ENCODE measurements around the gene MYO3A.

Gene MYO3A

DNA sequence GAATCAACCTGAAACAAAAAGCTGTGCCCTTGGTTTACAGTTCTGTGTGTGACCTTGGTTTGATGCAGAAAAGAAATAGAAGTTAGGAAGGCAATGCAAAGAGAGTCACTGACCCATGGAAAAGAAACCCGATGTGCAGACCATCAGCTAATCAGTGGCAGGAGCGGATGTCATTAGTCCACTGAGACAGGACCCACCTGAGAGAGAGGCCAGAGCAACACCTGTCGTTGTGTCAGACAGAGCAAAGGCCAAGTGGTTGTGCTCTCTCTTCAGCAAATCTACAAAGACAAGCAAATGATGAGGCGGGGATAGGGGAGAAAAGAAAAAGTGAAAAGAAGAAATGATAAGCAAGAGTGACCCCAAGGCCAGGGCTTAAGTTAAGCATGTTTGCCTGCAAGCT is 291.3 kb downstream of the MYO3A start:
- TF ChIP-seq, protein P1, sequence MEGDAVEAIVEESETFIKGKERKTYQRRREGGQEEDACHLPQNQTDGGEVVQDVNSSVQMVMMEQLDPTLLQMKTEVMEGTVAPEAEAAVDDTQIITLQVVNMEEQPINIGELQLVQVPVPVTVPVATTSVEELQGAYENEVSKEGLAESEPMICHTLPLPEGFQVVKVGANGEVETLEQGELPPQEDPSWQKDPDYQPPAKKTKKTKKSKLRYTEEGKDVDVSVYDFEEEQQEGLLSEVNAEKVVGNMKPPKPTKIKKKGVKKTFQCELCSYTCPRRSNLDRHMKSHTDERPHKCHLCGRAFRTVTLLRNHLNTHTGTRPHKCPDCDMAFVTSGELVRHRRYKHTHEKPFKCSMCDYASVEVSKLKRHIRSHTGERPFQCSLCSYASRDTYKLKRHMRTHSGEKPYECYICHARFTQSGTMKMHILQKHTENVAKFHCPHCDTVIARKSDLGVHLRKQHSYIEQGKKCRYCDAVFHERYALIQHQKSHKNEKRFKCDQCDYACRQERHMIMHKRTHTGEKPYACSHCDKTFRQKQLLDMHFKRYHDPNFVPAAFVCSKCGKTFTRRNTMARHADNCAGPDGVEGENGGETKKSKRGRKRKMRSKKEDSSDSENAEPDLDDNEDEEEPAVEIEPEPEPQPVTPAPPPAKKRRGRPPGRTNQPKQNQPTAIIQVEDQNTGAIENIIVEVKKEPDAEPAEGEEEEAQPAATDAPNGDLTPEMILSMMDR (IDR thresholded peaks at IDR 0.05; ENCODE audit: control insufficient read depth, insufficient read depth, low read depth, low read length, missing control alignments), result no peak
- no peak overlapping the region for H3K4me3 ChIP-seq (ENCODE audit: control insufficient read depth, low read depth, low read length)
- no peak for DNase-seq (ENCODE audit: low read depth)

DNA sequence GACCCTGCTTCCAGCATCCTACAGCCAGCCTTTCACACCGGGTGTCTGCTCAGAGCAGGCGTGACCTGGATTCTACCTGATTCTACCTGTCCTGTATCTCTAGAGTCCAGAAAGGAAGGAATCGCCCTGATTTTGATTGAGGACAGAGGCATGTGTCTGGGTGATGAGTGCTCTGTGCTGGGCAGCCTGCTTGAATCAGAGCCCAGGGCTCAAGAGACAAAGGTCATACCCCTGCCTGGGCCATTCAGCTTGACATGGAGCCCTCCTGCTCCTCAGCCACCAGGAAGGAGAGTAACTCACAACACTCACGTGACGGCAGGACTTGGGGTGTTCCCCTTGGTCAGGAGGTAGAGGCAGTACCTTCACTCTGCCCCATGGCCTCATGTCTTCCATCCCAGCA is 293.8 kb downstream of the MYO3A start:
- no peak overlapping the region for H3K4me3 ChIP-seq (ENCODE audit: control insufficient read depth, low read depth, low read length)
- TF ChIP-seq, protein P1 (IDR thresholded peaks at IDR 0.05; ENCODE audit: control insufficient read depth, insufficient read depth, low read depth, low read length, missing control alignments), result no peak
- DNase-seq (ENCODE audit: low read depth), result no peak

DNA sequence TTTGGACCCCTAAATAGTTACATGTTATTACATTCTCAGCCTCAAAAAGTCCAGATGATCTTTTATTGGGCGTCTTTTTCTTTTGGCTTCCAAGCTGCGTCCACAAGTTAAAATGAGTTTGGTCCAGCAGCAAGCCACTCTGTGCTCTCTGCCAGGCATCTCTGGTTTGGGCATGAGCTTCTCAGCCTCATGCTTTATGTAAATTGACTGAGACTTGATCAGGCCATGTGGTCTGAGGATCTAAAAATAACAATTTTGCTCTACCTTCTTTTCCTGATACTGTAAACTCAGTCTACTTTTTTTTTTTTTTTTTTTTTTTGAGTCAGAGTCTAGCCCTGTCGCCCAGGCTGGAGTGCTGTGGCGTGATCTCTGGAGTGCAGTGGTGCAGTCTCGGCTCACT is 298.1 kb downstream of the MYO3A start:
- no peak overlapping the region for H3K4me3 ChIP-seq (ENCODE audit: control insufficient read depth, low read depth, low read length)
- DNase-seq (ENCODE audit: low read depth), result no peak
- TF ChIP-seq, protein P1 (IDR thresholded peaks at IDR 0.05; ENCODE audit: control insufficient read depth, insufficient read depth, low read depth, low read length, missing control alignments), result no peak

DNA sequence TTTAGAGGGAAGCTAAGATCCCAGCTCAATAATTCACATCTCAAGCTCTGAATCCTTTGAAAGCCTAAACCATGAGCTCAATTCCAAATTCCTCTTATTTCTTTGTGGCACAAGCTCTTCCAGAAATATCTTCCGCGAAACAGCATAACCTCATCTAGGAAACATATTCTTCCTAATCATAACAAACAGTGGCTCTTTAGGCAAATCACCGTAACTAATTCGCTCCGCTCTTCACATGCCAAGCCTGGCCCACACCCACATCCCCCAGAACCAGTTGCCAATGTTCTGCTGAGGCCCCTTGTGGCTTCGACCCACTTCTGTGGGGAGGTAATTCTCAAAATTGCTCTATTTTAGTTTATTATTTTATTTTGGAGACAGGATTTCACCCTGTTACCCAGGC is 301.7 kb downstream of the MYO3A start:
- TF ChIP-seq, protein P1 (IDR thresholded peaks at IDR 0.05; ENCODE audit: control insufficient read depth, insufficient read depth, low read depth, low read length, missing control alignments), result no peak
- DNase-seq (ENCODE audit: low read depth), result no peak
- H3K4me3 ChIP-seq (ENCODE audit: control insufficient read depth, low read depth, low read length), result no peak overlapping the region

DNA sequence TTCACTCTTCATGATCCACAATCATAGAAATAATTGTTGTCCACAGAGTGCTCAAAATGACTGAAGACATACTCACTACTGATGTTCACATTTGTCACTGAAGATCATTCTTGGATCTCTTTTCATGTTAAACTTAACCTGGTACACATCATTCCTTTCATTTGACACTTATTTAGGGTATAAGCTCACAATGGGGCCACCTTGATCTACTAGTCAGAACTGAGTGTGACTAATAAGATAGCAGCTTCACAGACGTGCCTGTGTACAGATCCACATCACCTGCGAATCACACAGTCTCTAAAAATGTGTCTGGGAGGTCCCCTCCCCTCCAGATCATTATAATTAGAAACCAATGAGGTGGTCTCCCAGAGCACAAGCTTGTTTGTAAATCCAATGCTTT is 304.3 kb downstream of the MYO3A start:
- H3K4me3 ChIP-seq (ENCODE audit: control insufficient read depth, low read depth, low read length), result no peak overlapping the region
- TF ChIP-seq, protein P1 (IDR thresholded peaks at IDR 0.05; ENCODE audit: control insufficient read depth, insufficient read depth, low read depth, low read length, missing control alignments), result no peak
- no peak for DNase-seq (ENCODE audit: low read depth)

DNA sequence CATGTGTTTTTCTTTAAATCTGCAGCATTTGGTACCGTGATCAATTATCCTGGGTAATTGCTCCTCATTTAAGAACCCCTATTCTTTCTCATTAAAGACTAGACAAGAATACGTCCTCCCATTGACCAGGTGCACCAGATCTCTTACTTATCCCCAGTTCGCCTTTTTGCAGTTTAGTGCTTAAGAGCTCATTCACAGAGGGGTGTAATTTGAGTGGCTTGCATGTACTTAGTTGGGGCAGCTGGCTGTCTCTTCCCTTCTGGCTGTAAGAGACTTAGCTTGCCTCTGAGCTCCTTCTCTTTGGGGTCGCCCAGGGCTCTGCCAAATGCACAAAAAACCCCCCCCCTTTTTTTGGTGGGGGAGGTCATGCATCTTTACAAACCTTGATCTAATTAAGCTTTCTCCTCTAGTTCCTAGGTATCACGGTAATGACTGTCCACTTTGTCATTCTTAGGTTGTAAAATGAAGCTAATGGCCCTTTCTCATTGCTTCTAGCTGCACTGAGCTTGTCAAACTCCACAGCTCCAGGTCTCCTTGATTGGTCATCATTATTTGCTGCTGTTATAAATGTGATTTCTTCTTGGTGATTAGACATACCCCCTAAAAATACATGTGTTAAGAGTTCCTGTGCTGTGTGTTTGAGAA is 308.8 kb downstream of the MYO3A start:
- no peak for DNase-seq (ENCODE audit: low read depth)
- TF ChIP-seq, protein P1 (IDR thresholded peaks at IDR 0.05; ENCODE audit: control insufficient read depth, insufficient read depth, low read depth, low read length, missing control alignments), result no peak

DNA sequence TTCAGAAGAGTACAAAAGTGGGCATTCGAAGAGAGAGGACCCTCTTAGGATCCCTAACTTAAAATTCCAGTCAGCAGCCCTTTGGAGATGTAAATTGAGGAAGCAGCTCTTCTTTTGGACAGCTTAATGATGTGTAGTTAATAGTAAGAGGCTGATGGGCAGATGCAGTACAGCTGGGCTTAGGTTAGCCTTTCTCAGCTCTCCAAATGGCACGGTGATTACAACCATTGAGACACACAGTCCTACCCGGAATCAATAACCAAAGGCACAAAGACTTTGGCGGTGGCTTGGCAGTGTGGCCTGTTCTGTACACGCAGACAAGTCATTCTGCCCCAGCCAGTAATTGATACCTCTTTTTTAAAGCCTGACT is 309.3 kb downstream of the MYO3A start:
- TF ChIP-seq, protein P1 (IDR thresholded peaks at IDR 0.05; ENCODE audit: control insufficient read depth, insufficient read depth, low read depth, low read length, missing control alignments), result no peak
- H3K4me3 ChIP-seq (ENCODE audit: control insufficient read depth, low read depth, low read length), result no peak overlapping the region
- no peak for DNase-seq (ENCODE audit: low read depth)

More for the DNA sequence above, 308.8 kb downstream of the MYO3A start:
- no peak overlapping the region for H3K4me3 ChIP-seq (ENCODE audit: control insufficient read depth, low read depth, low read length)
